SU-DHL-6 (cell line): ENCODE measurements around the gene LCE2B.

Source experiments
- CTCF ChIP-seq: fragments of 200-600 bp; sonication (generic); IDR thresholded peaks from one replicate; pipeline ENCODE4 v1.5.1; 2017; ENCODE audit warnings: antibody characterized with exemption, mild to moderate bottlenecking, low read length, moderate library complexity; ENCODE audit not compliant: insufficient read depth, poor library complexity, severe bottlenecking
- EZH2phosphoT487 ChIP-seq: fragments of 200-600 bp; sonication (generic), shearing (Covaris generic); conservative IDR thresholded peaks from 2 replicates; pipeline ENCODE4 v1.6.1; 2018; ENCODE audit warnings: mild to moderate bottlenecking, antibody characterized with exemption, low read length, moderate library complexity, mixed read lengths

GRCh38 chr1:152679459-152679858 lies 6.5 kb upstream of the LCE2B start:
- TF ChIP-seq CTCF (no peak), EZH2phosphoT487 (no peak)
